Measurements from ENCODE around the gene PIAS1.
"Not testable (repeated sequence)": the region's sequence is repeated elsewhere in the genome, so short reads cannot be mapped to it uniquely, and the experiment has no call there.

Gene PIAS1

DNA sequence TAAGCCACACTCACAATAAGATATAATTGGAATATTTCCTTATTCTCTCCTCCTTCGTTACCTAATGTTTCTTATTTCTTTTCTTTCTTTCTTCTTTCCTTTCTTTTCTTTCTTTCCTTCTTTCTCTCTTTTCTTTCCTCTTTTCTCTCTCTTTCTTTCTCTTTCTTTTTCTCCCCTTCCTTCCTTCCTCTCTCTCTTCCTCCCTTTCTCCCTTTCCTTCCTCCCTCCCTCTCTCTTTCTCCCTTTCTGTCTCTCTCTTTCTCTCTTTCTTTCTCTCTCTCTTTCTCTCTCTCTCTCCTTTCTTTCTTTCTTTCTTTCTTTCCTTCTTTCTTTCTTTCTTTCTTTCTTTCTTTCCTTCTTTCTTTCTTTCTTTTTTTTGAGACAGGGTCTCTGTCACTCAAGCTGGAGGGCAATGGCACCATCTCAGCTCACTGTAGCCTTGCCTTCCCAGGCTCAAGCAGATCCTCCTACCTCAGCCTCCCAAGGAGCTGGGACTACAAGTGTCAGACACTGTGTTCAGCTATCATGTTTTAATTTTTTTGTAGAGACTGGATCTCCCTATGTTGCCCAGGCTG, 19.3 kb upstream of the PIAS1 start:
- DNase-seq (ENCODE audit: low read depth in 2 of 2), result no peak

DNA sequence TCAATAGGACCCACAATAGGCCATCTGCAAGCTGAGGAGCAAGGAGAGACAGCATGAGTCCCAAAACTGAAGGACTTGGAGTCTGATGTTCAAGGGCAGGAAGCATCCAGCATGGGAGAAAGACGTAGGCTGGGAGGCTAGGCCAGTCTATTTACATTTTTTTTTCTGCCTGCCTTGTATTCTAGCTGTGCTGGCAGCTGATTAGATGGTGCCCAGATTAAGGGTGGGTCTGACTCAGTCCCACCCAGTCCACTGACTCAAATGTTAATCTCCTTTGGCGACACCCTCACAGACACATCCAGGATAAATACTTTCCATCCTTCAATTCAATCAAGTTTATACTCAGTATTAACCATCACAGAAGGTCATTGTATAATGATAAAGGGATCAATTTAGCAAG, 15.9 kb upstream of the PIAS1 start:
- DNase-seq (ENCODE audit: low read depth in 2 of 2), result no peak

DNA sequence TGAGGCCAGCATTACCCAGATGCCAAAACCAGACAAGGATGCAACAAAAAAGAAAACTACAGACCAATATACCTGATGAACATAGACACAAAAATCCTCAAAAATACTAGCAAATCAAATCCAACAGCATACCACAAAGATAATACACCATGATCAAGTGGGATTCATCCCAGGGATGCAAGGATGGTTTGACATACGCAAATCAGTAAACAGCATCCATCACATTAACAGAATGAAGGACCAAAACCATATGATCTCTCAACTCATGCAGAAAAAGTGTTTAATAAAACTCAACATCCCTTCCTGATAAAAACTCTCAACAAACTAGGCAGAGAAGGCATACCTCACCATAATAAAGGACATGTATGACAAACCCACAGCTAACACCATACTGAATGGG, 14.0 kb upstream of the PIAS1 start:
- DNase-seq (ENCODE audit: low read depth in 2 of 2), result no peak

DNA sequence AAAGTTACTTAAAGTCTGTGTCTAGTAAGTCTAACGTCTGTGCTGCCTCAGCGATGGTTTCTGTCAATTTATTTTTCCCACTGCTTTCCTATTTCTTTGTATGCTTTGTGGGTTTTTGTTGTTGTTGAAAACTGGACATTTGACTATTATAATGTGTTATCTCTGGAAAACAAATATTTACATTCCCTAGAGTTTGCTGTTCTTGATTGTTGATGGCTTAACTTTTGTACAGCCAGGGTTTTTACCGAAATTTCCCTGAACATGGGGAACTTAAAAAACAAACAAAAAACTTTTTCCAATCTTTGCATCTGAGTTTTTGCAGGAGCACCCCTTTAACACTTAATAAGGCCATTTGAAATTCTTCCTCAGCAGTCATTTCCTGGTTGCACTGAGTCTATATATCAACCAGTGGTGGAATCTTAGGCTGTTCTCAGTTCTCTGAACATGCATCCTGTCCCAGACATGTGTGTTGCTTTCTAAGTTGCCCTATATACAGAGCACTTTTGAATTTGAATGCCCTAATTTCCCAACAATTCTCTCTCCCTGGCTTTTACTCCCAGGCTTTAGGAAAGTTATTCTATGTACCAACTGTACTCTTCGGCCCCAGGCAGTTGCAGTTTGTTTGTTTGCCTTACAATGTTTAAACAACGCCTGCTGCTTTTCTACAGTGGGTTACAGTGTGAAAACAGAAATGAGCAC, 11.8 kb upstream of the PIAS1 start:
- DNase-seq (ENCODE audit: low read depth in 2 of 2), result no peak

DNA sequence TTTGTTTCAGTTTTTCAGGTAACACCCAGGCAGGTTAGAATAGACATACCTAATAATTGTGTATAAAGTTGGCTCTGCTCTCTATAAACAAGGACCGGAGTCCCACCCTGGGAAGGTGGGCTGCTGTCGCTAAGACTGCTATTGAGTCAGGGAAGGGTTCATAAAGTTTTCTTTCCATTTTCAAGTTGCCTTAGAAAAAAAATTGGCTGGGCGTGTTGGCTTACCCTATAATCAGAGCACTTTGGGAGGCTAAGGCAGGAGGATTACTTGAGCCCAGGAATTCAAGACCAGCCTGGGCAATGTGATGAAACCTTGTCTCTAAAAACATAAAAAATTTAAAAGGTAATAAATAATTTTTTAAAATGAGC, 11.3 kb upstream of the PIAS1 start:
- no peak for DNase-seq (ENCODE audit: low read depth in 2 of 2)

DNA sequence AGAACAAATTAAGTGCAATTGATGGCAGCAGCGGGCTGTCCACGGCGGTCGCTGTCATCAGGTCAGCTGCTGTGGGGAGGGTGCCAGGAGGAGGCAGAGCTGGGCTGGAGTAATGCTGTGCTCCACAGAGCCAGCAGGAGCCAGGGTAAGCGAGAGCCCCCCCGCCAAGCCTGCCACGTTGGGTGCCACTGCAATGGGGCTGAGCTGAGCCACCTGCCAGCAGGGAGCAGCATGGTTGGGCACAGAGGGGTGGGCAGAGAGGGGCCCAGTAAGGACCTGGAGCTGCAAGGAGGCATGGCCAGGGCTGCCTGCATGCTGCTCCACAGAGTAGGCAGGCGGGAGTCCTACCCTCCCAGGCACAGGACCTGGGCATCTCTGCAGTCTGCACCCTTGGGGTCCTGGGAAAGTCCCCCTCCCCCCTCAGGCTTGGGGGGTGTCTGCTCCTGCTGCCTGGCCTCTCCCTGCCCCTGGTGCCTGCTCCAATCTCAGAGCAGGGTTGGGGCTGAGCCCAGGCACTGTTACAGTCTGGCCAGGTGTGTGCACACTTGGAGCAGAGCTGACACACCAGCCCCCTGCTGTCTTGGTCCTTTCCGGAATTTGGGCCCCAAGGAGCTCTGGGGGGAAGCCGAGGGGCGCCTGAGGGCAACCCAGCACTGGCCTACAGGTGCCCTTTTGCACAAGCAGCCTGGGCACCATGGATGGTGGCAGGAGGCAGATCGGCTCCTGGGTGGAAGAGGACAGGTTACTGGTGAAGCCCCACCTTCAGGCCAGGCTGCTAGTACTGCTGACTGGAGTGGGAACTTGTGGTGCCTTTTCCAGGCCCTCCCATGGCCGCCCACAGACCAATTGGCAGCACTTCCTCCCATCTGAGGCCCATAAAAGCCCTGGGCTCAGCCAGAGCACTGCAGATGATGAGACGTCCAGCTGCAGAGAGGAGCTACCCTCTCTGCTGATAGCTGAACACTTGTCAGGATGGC, 8.5 kb upstream of the PIAS1 start:
- no peak for DNase-seq (ENCODE audit: low read depth in 2 of 2)

DNA sequence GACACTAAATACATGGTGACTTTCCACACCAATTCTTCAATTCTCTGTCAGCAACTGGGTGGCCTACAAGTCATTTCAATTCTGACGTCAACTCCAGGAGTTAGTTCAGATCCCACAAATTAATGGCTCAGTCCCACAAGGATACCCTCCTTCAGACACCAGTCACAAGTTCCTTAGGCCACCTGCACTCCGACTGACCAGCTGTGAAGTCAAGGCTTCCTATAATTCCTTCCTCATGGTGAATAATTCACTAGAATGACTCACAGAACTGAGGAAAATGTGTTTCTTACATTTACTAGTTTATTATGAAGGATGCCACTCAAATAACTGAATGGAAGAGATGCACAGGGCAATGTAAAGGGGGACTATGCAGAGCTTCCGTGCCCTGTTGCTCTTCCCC, 6.3 kb upstream of the PIAS1 start:
- DNase-seq (ENCODE audit: low read depth in 2 of 2), result no peak

DNA sequence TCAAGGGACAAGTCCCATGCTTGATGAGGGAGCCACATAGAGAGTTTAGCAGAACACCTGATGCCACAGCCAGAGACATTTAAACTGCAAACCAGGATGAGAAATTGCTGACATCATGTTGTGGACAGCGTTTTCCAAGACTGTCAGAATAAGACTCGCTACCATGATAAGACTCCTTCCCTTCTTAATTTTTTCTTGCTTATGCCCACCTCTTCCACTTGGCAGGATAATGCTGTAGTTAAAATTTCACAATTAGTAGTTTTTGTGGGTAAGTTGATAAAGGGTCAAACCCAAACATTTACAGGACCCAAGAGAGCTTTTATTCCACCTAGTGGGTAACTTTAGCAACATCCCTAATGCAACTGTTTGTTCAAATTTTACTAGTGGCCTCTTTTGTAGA, 3.0 kb upstream of the PIAS1 start:
- no peak for DNase-seq (ENCODE audit: low read depth in 2 of 2)

DNA sequence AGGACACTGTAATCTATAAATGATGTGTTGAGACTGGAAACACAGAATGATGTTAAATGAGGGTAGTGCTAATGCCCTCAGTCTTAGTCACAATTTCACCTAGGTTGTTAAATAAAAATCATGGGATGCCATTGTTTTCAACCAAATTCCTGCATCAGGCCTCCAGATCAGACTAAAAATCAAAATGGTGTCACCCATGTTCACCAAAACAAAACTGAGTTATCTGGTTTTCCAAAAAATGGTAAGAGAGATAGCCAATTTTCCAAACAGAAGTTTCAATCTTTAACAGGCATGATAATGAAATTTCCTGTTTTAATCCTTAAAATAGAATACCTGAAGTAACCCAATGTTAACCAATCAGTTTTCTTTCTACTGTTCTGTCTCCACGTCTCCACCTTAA, 2.2 kb upstream of the PIAS1 start:
- DNase-seq (ENCODE audit: low read depth in 2 of 2), result no peak

DNA sequence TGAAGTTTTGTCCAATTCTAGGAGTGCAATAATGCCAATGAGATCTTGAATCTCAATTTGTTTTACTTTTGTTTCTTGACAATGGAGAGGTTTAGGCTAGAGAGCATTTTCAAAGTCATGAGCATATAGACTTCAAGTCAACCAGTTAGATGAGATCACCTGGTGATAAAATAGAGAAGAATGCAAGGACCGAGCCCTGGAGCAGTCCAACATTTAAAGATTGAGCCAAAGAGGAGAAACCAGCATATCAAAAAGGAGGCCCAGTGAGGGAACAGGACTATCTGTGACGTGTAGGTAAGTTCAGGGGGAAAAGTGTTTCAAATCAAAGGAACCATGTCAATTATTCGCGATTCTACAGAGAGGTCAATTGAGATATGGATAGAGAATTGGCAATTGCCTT, 1.7 kb upstream of the PIAS1 start:
- DNase-seq (ENCODE audit: low read depth in 2 of 2), result no peak

DNA sequence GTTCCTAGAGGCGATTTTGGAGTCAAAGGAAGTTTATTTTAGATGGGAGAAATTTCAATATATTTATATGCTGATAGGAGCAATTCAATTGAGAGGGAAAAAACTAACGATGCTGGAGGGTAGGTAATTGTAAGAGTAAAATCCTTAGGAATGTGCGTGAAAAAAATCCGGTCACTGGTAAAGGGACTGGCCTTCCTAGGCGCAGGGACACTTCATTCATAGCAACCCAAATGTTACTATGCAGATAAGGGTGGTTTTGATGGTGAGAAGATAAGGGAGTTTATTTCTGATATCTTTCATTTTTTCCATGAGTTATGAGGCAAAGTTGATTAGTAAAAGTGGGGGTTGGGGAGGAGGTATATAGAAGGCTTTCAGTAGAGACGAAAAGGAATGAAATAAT, 1.1 kb upstream of the PIAS1 start:
- no peak for DNase-seq (ENCODE audit: low read depth in 2 of 2)

DNA sequence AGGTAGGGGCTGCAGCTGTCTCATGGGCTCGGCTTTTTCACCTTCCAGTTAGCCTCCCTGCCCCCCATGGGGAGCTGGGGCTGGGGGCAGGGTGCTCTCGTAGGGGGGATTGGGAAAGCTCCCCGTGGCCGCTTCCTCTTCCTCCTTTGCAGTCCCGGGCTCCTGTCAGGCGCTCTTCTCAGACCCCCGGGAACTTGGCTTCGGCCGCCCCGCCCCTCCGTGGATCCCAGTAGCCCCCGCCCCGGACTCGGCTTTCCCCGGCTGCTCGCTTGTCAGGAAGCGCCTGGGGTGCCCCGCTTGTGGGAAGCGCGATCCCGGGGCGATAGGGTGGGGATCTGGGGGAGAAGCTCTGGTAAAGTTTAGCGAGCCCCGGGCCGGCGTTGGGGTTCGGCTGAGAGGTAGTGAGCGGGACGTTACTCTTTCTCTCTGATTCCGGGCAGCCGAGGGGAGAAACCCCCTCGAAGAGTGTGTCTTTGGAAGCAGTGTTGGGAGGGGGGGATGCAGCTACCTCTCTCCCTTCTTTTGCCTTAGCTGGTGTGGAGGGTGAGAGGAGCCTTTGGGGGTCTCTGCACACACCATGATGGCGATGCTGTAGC, 611 bp downstream of the PIAS1 start:
- DNase-seq (ENCODE audit: low read depth in 2 of 2), result peak; percentile 9 to 21

DNA sequence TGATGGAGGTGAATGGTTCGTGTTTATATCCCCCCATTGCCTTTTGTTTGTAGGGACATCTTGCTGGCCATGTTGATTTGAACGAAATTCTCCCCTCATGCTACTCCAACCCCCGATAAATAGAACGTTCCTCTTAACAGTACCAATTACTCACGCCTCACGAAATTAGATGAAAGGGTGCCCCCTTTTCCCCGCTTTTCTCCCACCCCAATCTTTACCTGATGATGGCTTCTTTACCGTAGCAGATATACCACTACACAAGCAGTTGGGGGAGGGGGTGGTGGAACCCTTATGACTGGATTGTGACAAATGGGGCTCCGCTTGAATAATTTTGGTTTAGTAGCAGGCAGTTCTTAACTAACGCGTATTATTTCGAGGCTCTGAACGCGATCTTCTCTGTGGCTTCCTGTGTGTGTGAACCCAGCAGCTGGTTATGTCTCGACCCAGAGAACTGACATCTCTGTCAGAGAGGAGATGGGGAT, 1.1 kb downstream of the PIAS1 start:
- peak; percentile 17 to 43 for DNase-seq (ENCODE audit: low read depth in 2 of 2)

DNA sequence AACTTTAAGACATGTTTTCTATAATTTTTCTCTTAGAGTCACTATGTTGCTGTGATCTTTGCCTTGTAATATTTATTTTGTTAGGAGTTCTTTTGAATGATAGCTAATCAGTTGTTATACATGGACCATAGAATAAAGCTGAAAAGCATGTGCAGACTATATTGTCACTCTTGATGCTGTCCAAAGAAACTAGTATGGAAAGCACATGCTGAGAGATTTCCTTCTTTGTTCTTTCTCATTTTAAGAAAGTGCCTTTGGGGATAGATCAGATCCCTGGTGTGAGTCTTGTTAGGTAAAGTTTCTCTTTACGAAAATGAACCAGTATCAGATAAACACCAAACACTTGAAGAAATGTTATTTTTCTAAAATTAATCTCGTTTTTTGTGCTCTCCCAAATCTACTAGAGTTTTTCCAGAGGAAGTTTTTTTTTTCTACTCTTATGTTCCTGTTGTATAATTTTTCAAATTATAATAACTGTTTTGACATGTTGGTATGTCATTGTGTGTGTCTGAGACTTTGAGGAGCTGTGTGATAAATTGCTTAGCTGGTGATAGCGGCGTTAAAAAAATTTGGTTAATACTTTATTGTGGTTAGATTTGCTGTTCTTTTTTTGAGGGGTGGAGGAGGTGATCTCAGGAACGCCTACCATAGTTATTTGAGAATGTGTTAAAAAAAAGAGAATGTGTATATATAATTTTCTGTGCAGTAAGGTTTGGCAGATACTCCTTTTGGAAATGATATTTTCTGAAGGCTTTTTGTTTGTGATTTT, 2.2 kb downstream of the PIAS1 start:
- no peak for DNase-seq (ENCODE audit: low read depth in 2 of 2)

DNA sequence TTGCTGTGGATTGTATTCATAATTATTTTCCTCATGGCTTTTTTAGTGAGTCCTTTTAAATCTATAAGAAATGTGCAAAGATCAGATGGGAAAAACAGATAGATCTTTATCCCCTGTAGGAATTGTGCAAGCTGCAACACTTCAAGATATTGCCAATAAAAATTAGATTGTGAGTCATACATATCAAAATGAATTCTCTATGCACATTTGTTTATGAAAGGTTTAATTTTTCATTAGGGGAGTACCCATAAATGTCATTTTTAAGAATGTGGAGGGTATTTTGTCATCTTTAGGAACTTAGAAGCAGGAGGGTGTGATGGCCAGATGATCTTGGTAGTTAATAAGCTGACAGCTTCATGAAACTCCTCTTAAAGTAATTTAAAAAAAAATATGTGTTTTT, 2.9 kb downstream of the PIAS1 start:
- no peak for DNase-seq (ENCODE audit: low read depth in 2 of 2)

DNA sequence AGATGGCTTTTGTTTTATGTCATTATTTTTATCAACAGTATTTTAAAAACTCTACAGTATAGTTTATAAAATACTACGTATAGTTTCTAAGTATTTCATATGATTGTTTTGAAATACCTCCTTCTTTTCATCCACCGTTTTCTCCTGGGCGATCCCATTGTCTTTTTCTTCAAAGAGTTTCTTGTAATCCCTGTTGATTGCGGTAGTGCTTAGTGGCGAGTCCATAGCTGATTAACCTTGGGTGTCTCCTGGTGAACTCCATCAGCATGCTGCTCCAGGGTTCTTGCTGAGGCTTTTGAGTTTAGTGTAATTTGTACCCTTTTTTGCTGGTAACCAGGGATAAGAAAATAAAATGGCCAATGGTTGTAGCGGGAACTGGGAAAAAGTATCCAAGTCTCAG, 3.6 kb downstream of the PIAS1 start:
- DNase-seq (ENCODE audit: low read depth in 2 of 2), result no peak

DNA sequence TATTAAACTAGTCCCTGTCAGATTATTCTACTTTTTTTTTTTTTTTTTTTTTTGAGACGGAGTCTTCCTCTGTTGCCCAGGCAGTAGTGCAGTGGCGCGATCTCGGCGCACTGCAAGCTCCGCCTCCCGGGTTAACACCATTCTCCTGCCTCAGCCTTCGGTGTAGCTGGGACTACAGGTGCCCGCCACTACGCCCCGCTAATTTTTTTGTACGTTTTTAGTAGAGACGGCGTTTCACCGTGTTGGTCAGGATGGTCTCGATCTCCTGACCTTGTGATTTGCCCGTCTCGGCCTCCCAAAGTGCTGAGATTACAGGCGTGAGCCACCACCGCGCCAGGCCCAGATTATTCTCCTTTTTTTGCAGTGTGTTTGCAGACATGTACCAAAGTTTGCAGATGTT, 4.9 kb downstream of the PIAS1 start:
- DNase-seq (ENCODE audit: low read depth in 2 of 2), result not testable (repeated sequence)

DNA sequence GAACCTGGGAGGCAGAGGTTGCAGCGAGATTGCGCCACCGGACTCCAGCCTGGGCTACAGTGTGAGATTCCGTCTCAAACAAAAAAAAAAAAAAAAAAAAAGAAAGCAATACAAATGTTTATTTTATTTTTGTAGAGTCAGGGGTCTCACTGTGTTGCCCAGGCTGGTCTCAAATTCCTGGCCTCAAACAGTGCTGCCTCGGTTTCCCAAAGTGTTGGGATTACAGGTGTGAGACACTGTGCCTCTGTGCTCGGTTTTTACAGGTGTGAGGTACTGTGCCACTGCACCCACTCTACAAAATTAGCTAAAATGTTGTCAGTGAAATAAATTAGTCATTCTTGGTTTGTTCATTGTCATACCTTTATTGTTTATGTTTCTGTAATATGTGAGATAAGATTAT, 5.5 kb downstream of the PIAS1 start:
- no peak for DNase-seq (ENCODE audit: low read depth in 2 of 2)

DNA sequence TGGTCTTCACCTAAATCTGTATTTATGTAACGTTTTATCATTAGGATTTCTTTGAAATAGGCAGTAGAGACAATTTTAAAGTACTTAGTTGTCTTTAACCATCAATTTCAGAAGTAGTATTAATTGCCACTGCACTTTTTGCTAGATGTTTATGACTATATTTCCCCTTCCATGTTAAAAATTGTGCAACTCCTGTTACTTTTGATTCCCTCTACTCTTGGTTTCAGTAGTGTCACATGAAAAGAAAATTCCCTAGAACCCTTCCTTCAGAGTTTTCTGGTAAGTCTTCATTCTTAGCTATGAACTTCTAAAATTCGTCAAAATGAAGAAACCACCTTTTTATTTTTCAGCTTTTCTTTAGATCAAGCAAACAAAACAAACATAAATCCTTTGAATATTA, 7.1 kb downstream of the PIAS1 start:
- DNase-seq (ENCODE audit: low read depth in 2 of 2), result no peak

DNA sequence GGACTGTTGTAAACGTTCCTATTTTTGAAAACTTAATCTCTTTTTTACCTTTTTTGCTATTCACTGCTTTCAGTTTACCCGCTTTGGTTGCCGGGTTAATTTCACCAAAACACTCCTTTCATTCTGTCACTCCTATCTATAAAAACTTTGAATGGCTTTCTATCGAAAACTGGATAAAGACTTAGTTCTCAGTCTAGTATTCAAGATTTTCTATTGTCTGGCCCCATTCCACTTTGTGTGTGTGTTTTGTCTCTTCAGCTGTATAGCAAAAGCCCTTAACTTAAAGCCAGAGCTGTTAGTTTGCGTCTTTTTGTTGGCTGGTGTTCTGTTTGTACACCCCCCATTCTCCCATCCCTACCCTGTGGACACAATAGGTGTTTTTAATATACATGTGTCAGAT, 7.5 kb downstream of the PIAS1 start:
- no peak for DNase-seq (ENCODE audit: low read depth in 2 of 2)

DNA sequence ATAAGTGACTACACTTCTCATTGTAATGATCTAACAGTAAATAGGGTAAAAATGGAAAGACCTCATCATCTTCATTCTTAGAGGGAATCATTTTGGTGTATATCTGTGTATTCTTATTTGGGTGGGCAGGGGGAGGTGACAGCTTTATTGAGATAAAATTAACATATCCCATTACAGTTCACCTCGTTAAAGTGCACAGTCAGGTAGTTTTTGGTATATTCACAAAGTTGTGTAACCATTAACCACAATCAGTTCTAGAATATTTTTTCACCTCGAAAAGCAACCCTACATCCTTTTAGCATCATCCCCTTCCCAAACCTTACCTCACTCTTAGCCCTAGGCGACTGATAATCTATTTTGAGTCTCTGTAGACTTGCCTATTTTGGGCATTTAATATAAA, 8.1 kb downstream of the PIAS1 start:
- DNase-seq (ENCODE audit: low read depth in 2 of 2), result no peak

All from stimulated activated CD8-positive, alpha-beta memory T cell treated with anti-CD3 and anti-CD28 coated beads, Interleukin-15, amount 100 ng/mL, for 4 hours (primary cell).